ENCODE results near the gene LDLRAD4.

The LDLRAD4 gene

GRCh38 chr18:13318731-13319501, 100.4 kb downstream of the LDLRAD4 start:
- Histone ChIP-seq H3K36me3 (no peaks in the 10 kb centered on the region), H3K4me3 (ENCODE audit: low read depth, low read length) (no peak overlapping the region), H3K27me3 (ENCODE audit: insufficient read depth, low read depth, severe bottlenecking) (no peaks in the 10 kb centered on the region), H3K9me3 (ENCODE audit: severe bottlenecking) (peaks cover 4% of the 10 kb centered on the region), H3K27ac (no peak overlapping the region)
- no peak for TF ChIP-seq CTCF (IDR thresholded peaks at IDR 0.05; ENCODE audit: low read depth, low read length)
- DNase-seq, result no peak

- Histone ChIP-seq H3K36me3 (no peaks in the 10 kb centered on the region), H3K9me3 (ENCODE audit: severe bottlenecking) (peaks cover 4% of the 10 kb centered on the region), H3K27me3 (ENCODE audit: insufficient read depth, low read depth, severe bottlenecking) (no peaks in the 10 kb centered on the region), H3K27ac (no peak overlapping the region), H3K4me3 (ENCODE audit: low read depth, low read length) (no peak overlapping the region)
- no peak for TF ChIP-seq CTCF (IDR thresholded peaks at IDR 0.05; ENCODE audit: low read depth, low read length)
- DNase-seq, result no peak
Measured at GRCh38 chr18:13319629-13320028, 101.1 kb downstream of the LDLRAD4 start.

- TF ChIP-seq CTCF (IDR thresholded peaks at IDR 0.05; ENCODE audit: low read depth, low read length), result no peak
- H3K9me3 ChIP-seq (ENCODE audit: severe bottlenecking), result peaks cover 4% of the 10 kb centered on the region
- H3K4me3 ChIP-seq (ENCODE audit: low read depth, low read length), result no peak overlapping the region
- H3K27ac ChIP-seq, result no peak overlapping the region
- no peaks in the 10 kb centered on the region for H3K36me3 ChIP-seq
- H3K27me3 ChIP-seq (ENCODE audit: insufficient read depth, low read depth, severe bottlenecking), result no peaks in the 10 kb centered on the region
- no peak for DNase-seq
Measured at GRCh38 chr18:13320096-13320495, 101.5 kb downstream of the LDLRAD4 start.

GRCh38 chr18:13320891-13321425, 102.4 kb downstream of the LDLRAD4 start:
- no peak for DNase-seq
- H3K27me3 ChIP-seq (ENCODE audit: insufficient read depth, low read depth, severe bottlenecking), result no peaks in the 10 kb centered on the region
- H3K36me3 ChIP-seq, result no peaks in the 10 kb centered on the region
- no peak overlapping the region for H3K4me3 ChIP-seq (ENCODE audit: low read depth, low read length)
- peaks cover 2% of the 10 kb centered on the region for H3K9me3 ChIP-seq (ENCODE audit: severe bottlenecking)
- no peak for TF ChIP-seq CTCF (IDR thresholded peaks at IDR 0.05; ENCODE audit: low read depth, low read length)
- H3K27ac ChIP-seq, result no peak overlapping the region

- DNase-seq, result no peak
- TF ChIP-seq CTCF (IDR thresholded peaks at IDR 0.05; ENCODE audit: low read depth, low read length), result no peak
- no peaks in the 10 kb centered on the region for H3K9me3 ChIP-seq (ENCODE audit: severe bottlenecking)
- H3K27ac ChIP-seq, result no peak overlapping the region
- H3K36me3 ChIP-seq, result no peaks in the 10 kb centered on the region
- H3K27me3 ChIP-seq (ENCODE audit: insufficient read depth, low read depth, severe bottlenecking), result no peaks in the 10 kb centered on the region
- H3K4me3 ChIP-seq (ENCODE audit: low read depth, low read length), result no peak overlapping the region
Measured at GRCh38 chr18:13321923-13322322, 103.4 kb downstream of the LDLRAD4 start.

Data from WERI-Rb-1 (cell line).